HG02981 (cell line): ENCODE data around the gene APCDD1L.
"Not testable (repeated sequence)": the region's sequence is repeated elsewhere in the genome, so short reads cannot be mapped to it uniquely, and the experiment has no call there.

Experiments used
- ATAC-seq: cut with Tn5 transposase; IDR thresholded peaks from one replicate; pipeline ENCODE4 v1.9.1; 2021; ENCODE audit warnings: mild to moderate bottlenecking, moderate library complexity; ENCODE audit not compliant: unreplicated experiment

Gene APCDD1L

DNA sequence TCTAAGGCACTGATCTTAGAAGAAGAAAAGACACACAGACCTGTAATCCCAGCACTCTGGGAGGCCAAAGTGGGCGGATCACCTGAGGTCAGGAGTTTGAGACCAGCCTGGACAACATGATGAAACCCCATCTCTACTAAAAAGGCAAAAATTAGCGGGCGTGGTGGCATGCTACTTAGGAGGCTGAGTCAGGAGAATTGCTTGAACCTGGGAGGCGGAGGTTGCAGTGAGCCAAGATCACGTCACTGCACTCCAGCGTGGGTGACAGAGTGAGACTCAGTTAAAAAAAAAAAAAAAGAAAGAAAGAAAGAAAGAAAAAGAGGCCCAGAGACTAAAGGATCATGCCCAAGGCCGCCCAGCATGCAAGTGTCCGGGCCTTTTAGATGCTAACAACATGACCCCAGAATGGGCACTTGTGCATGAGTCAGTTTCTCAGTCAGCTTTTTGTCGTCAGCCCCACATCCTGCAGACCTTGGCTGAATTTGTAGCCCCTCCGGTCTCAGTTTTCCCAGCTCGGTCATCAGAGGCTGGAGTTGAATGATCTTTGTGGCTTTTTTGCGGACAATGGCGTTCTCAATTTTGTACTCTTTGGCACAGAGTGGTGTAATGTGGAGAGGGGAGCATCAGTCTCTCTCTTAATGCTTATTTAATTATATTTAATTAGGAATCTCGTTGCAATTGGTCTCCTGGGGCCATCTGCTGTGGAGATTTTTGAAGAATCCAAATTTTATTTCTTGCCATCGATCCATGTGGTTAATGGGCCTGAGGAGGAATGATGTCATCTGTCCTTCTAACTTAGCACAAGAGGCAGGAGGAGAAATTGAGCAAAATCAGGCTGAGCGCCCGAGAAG lies 30.6 kb upstream of the APCDD1L start:
- no peak for ATAC-seq

- no peak for ATAC-seq
Observed at GRCh38 chr20:58544891-58545290, 29.7 kb upstream of the APCDD1L start.

GRCh38 chr20:58544286-58544685 lies 29.1 kb upstream of the APCDD1L start:
- ATAC-seq: no peak

DNA sequence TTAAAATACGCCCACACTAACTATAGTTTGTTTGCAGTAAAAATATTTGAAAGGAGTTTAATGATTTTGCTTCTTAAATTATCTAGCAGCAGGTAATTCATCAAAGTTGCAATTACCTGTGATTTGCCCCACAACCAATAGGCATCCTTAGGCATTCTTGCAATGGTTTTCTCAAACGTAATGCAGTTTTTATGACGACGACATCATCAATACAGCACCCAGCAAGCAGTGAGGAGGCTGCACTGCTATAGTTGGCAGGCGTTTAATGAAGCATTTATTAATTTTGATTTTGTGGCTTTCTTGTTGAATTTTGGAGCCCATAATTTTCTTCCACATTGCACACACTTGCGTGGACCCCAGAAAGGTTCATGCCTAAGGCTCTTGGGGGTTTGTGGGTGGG lies 28.1 kb upstream of the APCDD1L start:
- ATAC-seq: no peak

DNA sequence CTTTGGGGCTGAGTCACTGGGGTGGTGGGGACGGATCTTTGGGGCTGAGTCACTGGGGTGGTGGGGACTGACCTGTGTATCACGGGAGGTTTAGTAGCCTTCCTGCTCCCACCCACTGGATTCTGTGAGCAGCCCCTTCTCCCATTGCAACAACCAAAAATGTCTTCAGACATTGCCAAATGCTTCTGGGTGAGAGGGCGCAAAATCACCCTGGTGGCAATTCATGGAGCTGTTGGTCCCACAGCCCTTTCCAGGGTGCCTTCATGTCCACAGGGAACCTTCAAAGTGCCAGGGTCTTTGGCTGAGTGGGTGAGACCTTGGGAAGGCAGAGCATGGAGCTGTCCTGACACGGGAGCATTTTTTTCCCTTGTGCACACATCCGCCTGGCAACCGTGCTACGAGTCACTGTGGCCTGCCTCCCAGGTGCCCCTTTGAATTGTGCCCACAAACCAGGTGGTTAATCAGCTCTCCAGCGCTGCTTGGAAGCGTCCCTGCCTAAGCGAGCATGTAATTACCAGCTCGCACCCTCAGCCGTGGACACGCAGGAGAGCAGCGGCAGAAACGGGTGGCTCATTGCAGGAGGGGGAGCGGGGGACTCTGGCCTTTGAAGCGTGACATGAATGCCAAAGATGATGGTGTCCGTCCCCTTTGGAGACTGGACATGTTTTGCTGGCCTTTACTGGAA lies 27.4 kb upstream of the APCDD1L start:
- ATAC-seq: no peak

DNA sequence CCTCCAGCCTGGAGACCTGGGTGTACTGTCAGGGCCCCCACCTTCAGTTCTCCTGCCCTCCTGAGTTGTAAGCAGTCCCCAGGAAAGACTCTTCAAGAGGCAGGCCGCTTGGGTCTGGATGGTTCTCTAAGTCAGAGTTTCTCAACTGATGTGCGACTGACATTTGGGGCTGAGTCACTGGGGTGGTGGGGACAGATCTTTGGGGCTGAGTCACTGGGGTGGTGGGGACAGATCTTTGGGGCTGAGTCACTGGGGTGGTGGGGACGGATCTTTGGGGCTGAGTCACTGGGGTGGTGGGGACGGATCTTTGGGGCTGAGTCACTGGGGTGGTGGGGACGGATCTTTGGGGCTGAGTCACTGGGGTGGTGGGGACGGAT lies 26.8 kb upstream of the APCDD1L start:
- not testable (repeated sequence) for ATAC-seq

DNA sequence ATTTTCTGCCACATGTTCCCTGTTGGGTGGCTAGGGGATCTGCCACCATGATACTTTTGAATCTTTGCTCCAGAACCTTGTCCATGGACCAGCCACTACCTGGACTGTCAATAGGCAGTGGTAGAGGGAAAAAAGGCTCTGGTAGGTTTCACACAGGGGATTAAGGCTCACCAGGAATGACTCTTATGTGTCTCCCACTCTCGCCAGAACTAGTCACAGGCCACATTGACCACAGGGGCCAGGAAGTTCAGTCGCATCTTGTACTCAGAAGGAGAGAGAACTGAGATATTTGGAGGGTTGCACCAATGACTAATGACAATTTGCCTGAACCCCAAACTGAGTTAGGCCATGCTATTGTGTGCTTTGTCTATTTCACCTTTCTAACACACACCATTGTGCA lies 23.6 kb upstream of the APCDD1L start:
- ATAC-seq: no peak

- no peak for ATAC-seq
Observed at GRCh38 chr20:58537831-58538230, 22.6 kb upstream of the APCDD1L start.

- no peak for ATAC-seq
Observed at GRCh38 chr20:58536289-58536688, 21.1 kb upstream of the APCDD1L start.

DNA sequence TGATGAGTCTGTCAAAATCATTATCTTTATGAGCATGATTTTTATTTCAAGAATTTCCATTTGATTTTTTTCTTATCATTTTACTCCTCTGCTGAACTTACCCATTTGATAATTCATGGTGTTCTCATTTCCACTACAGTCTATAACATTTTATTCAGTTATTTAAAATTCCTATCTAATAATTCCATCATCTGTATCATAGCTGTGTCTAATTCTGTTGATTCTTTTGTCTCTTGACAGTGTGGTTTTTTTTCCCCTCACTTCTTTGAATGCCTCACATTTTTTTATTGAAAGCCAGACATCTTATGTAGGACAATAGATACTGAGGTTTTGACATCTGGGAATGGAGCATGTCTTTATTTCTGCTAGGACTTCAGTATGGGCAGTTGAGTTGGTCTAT lies 16.5 kb upstream of the APCDD1L start:
- ATAC-seq: no peak

GRCh38 chr20:58531063-58531462 lies 15.9 kb upstream of the APCDD1L start:
- ATAC-seq: no peak

DNA sequence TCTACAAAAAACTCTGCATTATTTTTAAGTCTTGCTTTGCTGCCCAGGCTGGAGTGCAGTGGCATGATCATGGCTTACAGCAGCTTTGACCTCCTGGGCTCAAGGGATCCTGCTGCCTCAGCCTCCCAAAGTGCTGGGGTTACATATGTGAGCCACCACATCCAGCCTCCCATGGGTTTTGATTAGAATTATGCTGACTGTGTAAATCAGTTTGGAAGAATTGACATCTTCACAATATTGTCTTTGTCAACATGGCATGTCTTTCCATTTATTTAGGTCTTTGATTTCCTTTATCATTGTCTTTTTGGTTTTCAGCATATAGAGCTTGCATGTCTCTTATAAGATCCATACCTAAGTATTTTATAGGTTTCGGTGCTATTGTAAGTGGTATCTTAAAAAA lies 13.2 kb upstream of the APCDD1L start:
- ATAC-seq: no peak

GRCh38 chr20:58526411-58526810 lies 11.2 kb upstream of the APCDD1L start:
- ATAC-seq: no peak

- ATAC-seq: no peak
Observed at GRCh38 chr20:58524814-58525213, 9.6 kb upstream of the APCDD1L start.

GRCh38 chr20:58523971-58524315 lies 8.7 kb upstream of the APCDD1L start:
- ATAC-seq: no peak

DNA sequence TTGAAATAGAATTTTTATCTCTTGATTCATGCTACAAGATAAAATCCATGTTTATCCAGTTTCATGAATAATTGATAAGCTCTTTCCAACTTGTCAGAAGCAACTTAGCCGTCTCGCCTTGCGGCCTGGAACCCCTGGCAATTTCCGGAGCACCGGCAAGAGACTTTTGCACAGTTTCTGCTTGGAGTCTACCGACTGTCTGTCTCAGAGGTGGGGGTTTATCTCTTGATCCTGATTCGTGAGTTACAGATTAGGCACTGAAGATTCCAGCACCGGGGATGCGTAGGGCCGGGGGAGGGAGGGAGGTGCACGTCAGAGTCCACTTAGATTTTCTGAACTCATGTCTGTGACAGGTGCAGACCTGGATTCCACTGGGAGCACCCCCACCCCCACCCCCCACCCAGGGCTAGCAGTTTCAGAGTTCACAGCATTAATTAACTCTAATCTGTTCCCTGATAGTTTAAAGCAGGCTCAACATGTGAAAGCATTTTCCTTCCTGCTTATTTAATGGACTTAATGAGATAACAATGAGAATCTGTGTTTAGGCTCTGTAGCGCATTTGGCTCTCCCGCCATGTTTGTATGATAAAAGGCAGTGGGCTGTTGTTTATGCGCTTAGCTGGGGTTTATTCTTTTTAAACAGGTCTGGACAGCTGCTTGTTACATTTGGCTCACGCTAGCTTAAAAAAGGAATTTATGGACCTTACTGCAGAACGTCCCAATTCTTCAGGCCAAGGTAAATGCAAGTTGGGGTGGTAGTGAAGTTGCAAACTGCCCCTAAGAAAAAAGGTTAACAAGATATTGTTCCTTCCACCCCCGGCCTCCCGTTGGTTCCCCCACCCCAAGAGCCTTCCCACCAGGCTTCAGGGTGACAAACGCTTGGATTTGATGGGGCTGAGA lies 8.1 kb upstream of the APCDD1L start:
- no peak for ATAC-seq

- ATAC-seq: no peak
Observed at GRCh38 chr20:58522666-58523065, 7.5 kb upstream of the APCDD1L start.

- ATAC-seq: no peak
Observed at GRCh38 chr20:58521763-58522162, 6.6 kb upstream of the APCDD1L start.

DNA sequence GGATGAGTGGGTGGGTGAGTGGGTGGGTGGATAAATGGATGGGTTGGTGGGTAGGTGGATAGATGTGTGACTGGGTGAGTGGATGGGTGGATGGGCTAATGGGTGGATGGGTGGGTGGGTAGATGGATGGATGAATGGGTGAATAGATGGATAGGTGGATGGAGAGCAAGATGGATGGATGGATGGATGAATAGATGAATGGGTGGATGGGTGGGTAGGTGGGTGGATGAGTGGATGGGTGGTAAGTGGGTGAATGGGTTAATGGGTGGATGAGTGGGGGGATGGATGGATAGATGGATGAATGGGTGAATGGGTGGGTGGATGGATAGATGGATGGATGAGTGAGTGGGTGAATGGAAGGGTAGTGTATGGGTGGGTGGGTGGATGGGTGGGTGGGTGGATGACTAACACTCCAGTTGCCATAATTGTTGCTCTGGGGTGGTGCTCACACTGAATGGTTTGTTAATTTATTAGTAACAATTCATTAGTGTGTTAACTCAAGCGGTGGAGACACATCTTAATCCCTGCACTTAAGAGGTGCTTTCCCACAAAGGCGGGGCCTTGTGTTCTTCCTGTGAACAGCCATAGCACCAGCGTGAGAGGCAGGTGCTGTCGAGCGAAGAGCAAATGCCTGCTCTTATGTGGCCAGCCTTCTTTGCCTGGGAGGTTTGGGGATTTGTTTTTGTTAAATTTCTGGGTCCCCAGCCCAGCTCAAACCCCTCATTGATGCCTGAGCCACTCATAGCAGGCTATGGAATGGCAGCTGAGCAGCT lies 4.9 kb upstream of the APCDD1L start:
- no peak for ATAC-seq

DNA sequence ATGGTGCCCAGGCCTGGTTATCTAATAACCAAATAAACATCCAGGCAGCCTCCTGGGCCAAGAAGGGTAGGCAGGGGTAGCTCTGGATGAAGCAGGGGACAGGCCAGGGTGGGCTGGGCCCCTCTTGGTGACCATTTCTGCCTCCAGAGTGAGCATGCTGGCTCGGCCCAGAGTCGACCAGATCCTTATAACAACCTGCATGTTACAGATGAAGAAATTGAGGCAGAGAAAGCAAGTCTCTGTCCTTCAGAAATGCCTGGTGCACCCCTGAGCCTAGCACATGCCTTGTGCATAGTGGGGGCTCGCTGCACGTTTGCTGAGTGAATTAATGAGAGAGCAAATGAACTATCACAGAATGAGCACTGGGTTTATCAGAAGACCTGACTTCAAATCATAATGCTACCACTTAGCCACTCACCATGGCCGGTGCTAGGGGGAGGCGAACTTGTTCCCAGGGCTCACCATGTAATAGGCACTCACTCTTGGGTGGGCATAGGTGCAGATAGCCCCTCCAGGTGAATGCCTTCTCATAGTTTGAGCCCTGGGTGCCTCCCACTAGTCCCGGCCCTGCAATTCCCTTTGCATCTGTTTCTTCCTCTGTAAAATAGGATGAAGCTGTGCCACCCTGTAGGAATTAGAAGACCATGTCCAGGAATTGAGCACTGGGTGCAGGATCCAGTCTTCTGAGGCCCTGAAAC lies 3.8 kb upstream of the APCDD1L start:
- ATAC-seq: no peak
